ENCODE data around the gene SPEN. TPM values are rescaled to one million over a fixed set of nuclear protein-coding genes. Genes with fewer than 3 reads are reported as not detected.
"Not testable (repeated sequence)": the region's sequence is repeated elsewhere in the genome, so short reads cannot be mapped to it uniquely, and the experiment has no call there.

SPEN gene
- total and polyA plus RNA-seq, 2 of the 13 experiments (the other 11 are each of a cell fraction or from before 2014, with no cell fraction given) = 4.8 to 14.0 TPM

DNA sequence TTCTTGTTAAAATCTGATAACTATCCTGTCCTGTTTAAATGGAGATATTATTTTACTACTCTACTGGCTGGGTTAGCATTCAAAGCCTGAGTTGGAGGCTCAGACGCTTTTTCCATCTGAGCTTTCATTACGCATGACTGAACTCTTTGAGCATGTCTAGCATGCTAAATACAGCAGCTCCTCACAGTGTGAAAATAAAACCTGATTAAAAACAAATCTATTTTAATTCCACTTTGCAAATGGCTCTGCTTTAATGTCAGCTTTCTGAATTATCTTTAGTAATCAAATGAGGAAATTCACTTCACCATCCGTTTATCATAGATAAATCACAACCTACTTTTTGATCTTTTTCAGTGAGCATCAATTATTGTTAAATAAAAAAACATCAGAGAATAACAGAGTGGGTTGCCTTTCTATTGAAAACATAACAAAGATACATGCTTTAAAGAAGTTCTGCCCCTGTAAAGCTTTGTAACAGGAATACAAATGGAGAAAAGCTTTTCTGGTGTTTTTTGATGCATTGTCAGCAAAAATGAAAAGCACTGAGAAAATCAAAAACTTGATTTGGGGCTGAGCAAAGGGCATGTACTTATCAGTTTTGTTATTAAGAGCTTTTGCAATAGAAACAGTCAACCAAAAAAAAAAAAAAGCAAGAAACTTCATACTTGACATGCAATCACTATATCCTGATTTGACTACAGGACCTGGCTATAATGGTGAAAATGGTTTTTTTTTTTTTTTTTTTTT is 3.5 kb upstream of the SPEN start (continued):
- TF ChIP-seq MAFF (IDR thresholded peaks at IDR 0.05; ENCODE audit: low read depth, low read length) (peak; percentile 95), ATF7 (IDR thresholded peaks at IDR 0.05) (no peak), ATF7 (CRISPR knock-in tag; IDR thresholded peaks at IDR 0.05) (no peak)

DNA sequence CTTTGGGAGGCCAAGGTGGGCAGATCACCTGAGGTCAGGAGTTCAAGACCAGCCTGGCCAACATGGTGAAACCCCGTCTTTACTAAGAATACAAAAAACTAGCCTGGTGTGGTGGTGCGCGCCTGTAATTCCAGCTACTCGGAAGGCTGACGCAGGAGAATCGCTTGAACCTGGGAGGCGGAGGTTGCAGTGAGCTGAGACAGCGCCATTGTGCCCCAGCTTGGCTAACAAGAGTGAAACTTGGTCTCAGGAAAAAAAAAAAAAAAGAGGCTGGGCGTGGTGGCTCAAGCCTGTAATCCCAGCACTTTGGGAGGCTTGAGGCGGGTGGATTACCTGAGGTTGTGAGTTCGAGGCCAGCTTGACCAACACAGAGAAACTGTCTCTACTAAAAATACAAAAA is 1.5 kb upstream of the SPEN start:
- in situ Hi-C loops (cut with HindIII; ENCODE audit: extremely low pct_ligation_motif_present, low pct_unique_long_range_greater_than_20kb); H2AFZ ChIP-seq (ENCODE audit: low read length); H3K9me3 ChIP-seq (ENCODE audit: low read length); H4K20me1 ChIP-seq (ENCODE audit: insufficient read depth, low read length); ATAC-seq; FAIRE-seq; CTCF ChIA-PET (ENCODE audit: low intra/inter-chr PET ratio, low total read pairs); H3K9ac ChIP-seq (ENCODE audit: insufficient read depth, low read depth, low read length); H3K27me3 ChIP-seq (ENCODE audit: control insufficient read depth in 1 of 2, insufficient read depth in 2 of 2, low read length in 2 of 2); BruUV-seq (replicated peaks); H3K36me3 ChIP-seq (replicated peaks in 1 of 2; ENCODE audit: control insufficient read depth in 1 of 2, insufficient read depth in 2 of 2, low read length in 2 of 2); DNase-seq (ENCODE audit: low spot score): not testable (repeated sequence)
- intact Hi-C loops (cut with micrococcal nuclease; ENCODE audit: unreplicated experiment) = loop anchor here (5.0 kb wide), 2 partner anchors 41 to 44 kb away; no protein-coding TSS in a partner anchor
- 97% methylated on average over 11 of the region's 11 CpGs for WGBS (ENCODE audit: low lambda C conversion rate)
- H3K4me2 ChIP-seq (ENCODE audit: low read depth, low read length) = peak overlapping the region; percentile 86
- H3K79me2 ChIP-seq (ENCODE audit: insufficient read depth, low read length) = peaks cover 43% of the 10 kb centered on the region
- H3K4me1 ChIP-seq (ENCODE audit: insufficient read depth, low read length) = peaks cover 46% of the 10 kb centered on the region
- POLR2A ChIA-PET = interaction anchor here (1.7 to 10.4 kb wide), 3 partner anchors 9 to 130 kb away, joined by 6 to 208 read pairs (median 64); partner anchors contain the start of gene ZBTB17
- H3K27ac ChIP-seq (ENCODE audit: extremely low read length, insufficient read depth, low read length) = peak overlapping the region; percentile 99
- H3K4me3 ChIP-seq (replicated peaks in 1 of 3; ENCODE audit: insufficient read depth in 1 of 3, low read depth in 2 of 3, low read length in 3 of 3) = peak overlapping the region in 1 of 3 experiments; percentile 98; a peak in 1 of 6 replicates
- TF ChIP-seq ZBTB38 (CRISPR knock-in tag; IDR thresholded peaks at IDR 0.05) = peak; percentile 44

DNA sequence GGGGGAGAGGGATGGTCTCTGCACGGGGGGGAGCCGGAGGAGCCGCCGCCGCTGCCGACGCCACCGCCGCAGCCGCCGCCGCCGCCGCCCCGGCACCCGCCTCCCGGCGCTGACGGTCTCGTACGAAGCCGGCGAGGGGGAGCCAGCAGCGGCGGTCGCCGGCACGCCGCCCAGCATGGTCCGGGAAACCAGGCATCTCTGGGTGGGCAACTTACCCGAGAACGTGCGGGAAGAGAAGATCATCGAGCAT is 311 bp downstream of the SPEN start:
- Histone ChIP-seq H3K79me2 (ENCODE audit: insufficient read depth, low read length) (peaks cover 61% of the 10 kb centered on the region), H2AFZ (ENCODE audit: low read length) (no peak overlapping the region), H3K4me1 (ENCODE audit: insufficient read depth, low read length) (peaks cover 58% of the 10 kb centered on the region), H3K9me3 (ENCODE audit: low read length) (no peaks in the 10 kb centered on the region), H4K20me1 (ENCODE audit: insufficient read depth, low read length) (no peaks in the 10 kb centered on the region), H3K27ac (ENCODE audit: extremely low read length, insufficient read depth, low read length) (peak overlapping the region; percentile 99), H3K27me3 (ENCODE audit: control insufficient read depth in 1 of 2, insufficient read depth in 2 of 2, low read length in 2 of 2) (no peaks in the 10 kb centered on the region; a peak in 1 of 5 replicates), H3K4me3 (replicated peaks in 1 of 3; ENCODE audit: insufficient read depth in 1 of 3, low read depth in 2 of 3, low read length in 3 of 3) (peak overlapping the region; percentile 83 to 98 (median 98); a peak in 5 of 6 replicates), H3K4me2 (ENCODE audit: low read depth, low read length) (peak overlapping the region; percentile 95), H3K36me3 (replicated peaks in 1 of 2; ENCODE audit: control insufficient read depth in 1 of 2, insufficient read depth in 2 of 2, low read length in 2 of 2) (no peaks in the 10 kb centered on the region), H3K9ac (ENCODE audit: insufficient read depth, low read depth, low read length) (peak overlapping the region; percentile 91)
- FAIRE-seq (no peak), ATAC-seq (no peak), DNase-seq (ENCODE audit: low spot score) (no peak)
- ChIA-PET CTCF (ENCODE audit: low intra/inter-chr PET ratio, low total read pairs) (no interaction called here), POLR2A (interaction anchor here (0.7 to 10.4 kb wide), 10 partner anchors 10 to 796 kb away, joined by 3 to 208 read pairs (median 6); no protein-coding TSS in a partner anchor)
- in situ Hi-C loops (cut with HindIII; ENCODE audit: extremely low pct_ligation_motif_present, low pct_unique_long_range_greater_than_20kb) (no loop called here), intact Hi-C loops (cut with micrococcal nuclease; ENCODE audit: unreplicated experiment) (loop anchor here (1.0 to 5.0 kb wide), 3 partner anchors 13 to 46 kb away; no protein-coding TSS in a partner anchor)
- WGBS (ENCODE audit: low lambda C conversion rate) = no CpG with 5 or more reads among the region's 34 CpGs
- no TSS peak for BruUV-seq (replicated peaks)
- TF ChIP-seq MEIS2 (CRISPR knock-in tag; IDR thresholded peaks at IDR 0.05) (no peak), TAF15 (IDR thresholded peaks at IDR 0.05; ENCODE audit: low read depth, low read length, poor library complexity, severe bottlenecking) (no peak), ZNF138 (CRISPR knock-in tag; IDR thresholded peaks at IDR 0.05; ENCODE audit: low read depth) (0 out of 2 replicates have a peak, but pooled peaks have one; percentile 24), ZSCAN31 (CRISPR knock-in tag; IDR thresholded peaks at IDR 0.05; ENCODE audit: low read depth) (0 out of 2 replicates have a peak, but pooled peaks have one; percentile 35), ZNF616 (CRISPR knock-in tag; IDR thresholded peaks at IDR 0.05; ENCODE audit: low read depth) (peak; percentile 67; the same call in 1 of the 2 replicates), CENPX (CRISPR knock-in tag; IDR thresholded peaks at IDR 0.05) (no peak), JUN (CRISPR knock-in tag; IDR thresholded peaks at IDR 0.05) (no peak), NFIB (CRISPR knock-in tag; IDR thresholded peaks at IDR 0.05; ENCODE audit: borderline replicate concordance) (no peak), ZSCAN9 (CRISPR knock-in tag; IDR thresholded peaks at IDR 0.05; ENCODE audit: borderline replicate concordance) (no peak), ZNF441 (CRISPR knock-in tag; IDR thresholded peaks at IDR 0.05; ENCODE audit: borderline replicate concordance) (0 out of 2 replicates have a peak, but pooled peaks have one; percentile 5), ASH2L (IDR thresholded peaks at IDR 0.05; ENCODE audit: insufficient read length, low read depth, low read length) (peak; percentile 13)
- TF ChIP-seq, protein P1, sequence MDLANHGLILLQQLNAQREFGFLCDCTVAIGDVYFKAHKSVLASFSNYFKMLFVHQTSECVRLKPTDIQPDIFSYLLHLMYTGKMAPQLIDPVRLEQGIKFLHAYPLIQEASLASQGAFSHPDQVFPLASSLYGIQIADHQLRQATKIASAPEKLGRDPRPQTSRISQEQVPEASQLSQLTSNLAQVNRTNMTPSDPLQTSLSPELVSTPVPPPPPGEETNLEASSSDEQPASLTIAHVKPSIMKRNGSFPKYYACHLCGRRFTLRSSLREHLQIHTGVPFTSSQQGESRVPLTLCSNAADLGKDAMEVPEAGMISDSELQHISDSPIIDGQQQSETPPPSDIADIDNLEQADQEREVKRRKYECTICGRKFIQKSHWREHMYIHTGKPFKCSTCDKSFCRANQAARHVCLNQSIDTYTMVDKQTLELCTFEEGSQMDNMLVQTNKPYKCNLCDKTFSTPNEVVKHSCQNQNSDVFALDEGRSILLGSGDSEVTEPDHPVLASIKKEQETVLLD (CRISPR knock-in tag; IDR thresholded peaks at IDR 0.05; ENCODE audit: low read depth) = 0 out of 2 replicates have a peak, but pooled peaks have one; percentile 42
